WERI-Rb-1 (cell line): Measurements from ENCODE around the gene NHSL1.

ENCODE experiments used
- DNase-seq: peaks from one replicate; pipeline ENCODE4 v3.0.0-alpha.2; 2020
- H3K27ac ChIP-seq: fragments of 250-450 bp; sonication (Bioruptor Pico); 2 replicates; pipeline ENCODE4 v1.5.1; 2020; ENCODE audit warnings: mild to moderate bottlenecking, moderate library complexity
- H3K27me3 ChIP-seq: fragments of 250-450 bp; sonication (Bioruptor Pico); 2 replicates; pipeline ENCODE4 v1.5.1; 2021; ENCODE audit warnings: mild to moderate bottlenecking, low read depth, moderate library complexity; ENCODE audit not compliant: insufficient read depth, severe bottlenecking
- H3K36me3 ChIP-seq: fragments of 250-450 bp; sonication (Bioruptor Pico); 2 replicates; pipeline ENCODE4 v1.5.1; 2020; ENCODE audit warnings: mild to moderate bottlenecking, moderate library complexity
- H3K4me3 ChIP-seq: 2 replicates; pipeline ENCODE4 v1.5.1; 2011; ENCODE audit warnings: low read depth, mild to moderate bottlenecking, control low read depth, low read length
- H3K9me3 ChIP-seq: fragments of 250-450 bp; sonication (Bioruptor Pico); 2 replicates; pipeline ENCODE4 v1.5.1; 2021; ENCODE audit warnings: mild to moderate bottlenecking, moderate library complexity; ENCODE audit not compliant: severe bottlenecking
- TF ChIP-seq, protein P1 (sequence below): IDR thresholded peaks from 2 replicates; pipeline ENCODE4 v1.5.1; 2011; ENCODE audit warnings: low read depth, mild to moderate bottlenecking, control low read depth, inconsistent platforms, low read length

Gene NHSL1, protein sequence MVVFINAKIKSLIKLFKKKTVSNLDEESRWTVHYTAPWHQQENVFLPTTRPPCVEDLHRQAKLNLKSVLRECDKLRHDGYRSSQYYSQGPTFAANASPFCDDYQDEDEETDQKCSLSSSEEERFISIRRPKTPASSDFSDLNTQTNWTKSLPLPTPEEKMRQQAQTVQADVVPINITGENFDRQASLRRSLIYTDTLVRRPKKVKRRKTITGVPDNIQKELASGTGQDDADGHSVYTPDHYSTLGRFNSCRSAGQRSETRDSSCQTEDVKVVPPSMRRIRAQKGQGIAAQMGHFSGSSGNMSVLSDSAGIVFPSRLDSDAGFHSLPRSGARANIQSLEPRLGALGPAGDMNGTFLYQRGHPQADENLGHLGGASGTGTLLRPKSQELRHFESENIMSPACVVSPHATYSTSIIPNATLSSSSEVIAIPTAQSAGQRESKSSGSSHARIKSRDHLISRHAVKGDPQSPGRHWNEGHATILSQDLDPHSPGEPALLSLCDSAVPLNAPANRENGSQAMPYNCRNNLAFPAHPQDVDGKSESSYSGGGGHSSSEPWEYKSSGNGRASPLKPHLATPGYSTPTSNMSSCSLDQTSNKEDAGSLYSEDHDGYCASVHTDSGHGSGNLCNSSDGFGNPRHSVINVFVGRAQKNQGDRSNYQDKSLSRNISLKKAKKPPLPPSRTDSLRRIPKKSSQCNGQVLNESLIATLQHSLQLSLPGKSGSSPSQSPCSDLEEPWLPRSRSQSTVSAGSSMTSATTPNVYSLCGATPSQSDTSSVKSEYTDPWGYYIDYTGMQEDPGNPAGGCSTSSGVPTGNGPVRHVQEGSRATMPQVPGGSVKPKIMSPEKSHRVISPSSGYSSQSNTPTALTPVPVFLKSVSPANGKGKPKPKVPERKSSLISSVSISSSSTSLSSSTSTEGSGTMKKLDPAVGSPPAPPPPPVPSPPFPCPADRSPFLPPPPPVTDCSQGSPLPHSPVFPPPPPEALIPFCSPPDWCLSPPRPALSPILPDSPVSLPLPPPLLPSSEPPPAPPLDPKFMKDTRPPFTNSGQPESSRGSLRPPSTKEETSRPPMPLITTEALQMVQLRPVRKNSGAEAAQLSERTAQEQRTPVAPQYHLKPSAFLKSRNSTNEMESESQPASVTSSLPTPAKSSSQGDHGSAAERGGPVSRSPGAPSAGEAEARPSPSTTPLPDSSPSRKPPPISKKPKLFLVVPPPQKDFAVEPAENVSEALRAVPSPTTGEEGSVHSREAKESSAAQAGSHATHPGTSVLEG (N-terminal part only)

DNA sequence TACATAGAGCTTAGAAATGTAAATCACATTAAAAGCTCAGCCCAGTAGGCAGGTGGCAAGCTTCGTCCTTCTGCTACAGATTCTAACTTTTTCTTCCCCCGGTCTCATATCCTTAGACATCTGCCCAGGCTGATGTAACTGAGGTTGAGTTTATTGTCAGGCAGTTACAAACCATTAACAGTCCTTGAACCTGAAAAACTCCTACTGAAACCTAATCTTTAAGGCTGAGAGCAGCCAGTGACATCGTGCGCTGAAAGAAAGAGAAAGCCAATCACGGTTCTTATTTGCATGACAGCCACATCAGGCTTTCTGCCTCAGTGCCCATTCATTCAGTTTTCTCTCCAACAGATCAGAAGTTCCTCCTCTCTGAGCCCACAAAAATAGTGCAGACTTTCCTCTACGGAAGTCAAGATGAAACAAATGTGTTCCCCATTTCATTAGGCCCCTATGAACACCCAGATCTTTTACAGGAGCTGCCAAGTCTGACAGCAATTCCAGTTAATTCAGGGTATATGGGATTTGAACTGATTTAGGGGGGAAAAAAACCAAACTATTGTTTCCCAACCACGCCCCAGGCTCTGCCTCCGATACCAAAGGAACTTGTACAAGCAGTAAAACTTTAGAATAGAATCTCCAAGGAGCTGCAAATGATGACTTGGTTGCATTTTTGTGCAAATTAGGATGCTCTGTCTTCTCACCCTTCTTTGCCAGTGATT is at the start of gene NHSL1:
Gene NHSL1, minus strand, starts transcription at position 192 of the 716 bp plus-strand sequence. CDS start 204 bp downstream, outside the sequence.
- peak; percentile 69 for DNase-seq
- TF ChIP-seq, protein P1, sequence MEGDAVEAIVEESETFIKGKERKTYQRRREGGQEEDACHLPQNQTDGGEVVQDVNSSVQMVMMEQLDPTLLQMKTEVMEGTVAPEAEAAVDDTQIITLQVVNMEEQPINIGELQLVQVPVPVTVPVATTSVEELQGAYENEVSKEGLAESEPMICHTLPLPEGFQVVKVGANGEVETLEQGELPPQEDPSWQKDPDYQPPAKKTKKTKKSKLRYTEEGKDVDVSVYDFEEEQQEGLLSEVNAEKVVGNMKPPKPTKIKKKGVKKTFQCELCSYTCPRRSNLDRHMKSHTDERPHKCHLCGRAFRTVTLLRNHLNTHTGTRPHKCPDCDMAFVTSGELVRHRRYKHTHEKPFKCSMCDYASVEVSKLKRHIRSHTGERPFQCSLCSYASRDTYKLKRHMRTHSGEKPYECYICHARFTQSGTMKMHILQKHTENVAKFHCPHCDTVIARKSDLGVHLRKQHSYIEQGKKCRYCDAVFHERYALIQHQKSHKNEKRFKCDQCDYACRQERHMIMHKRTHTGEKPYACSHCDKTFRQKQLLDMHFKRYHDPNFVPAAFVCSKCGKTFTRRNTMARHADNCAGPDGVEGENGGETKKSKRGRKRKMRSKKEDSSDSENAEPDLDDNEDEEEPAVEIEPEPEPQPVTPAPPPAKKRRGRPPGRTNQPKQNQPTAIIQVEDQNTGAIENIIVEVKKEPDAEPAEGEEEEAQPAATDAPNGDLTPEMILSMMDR = no peak
- Histone ChIP-seq H3K27me3 (no peaks in the 10 kb centered on the region), H3K4me3 (peak within 1 kb of the TSS; percentile 85), H3K36me3 (peaks cover 16% of the 10 kb centered on the region), H3K9me3 (no peaks in the 10 kb centered on the region), H3K27ac (peak within 1 kb of the TSS; percentile 92)

DNA sequence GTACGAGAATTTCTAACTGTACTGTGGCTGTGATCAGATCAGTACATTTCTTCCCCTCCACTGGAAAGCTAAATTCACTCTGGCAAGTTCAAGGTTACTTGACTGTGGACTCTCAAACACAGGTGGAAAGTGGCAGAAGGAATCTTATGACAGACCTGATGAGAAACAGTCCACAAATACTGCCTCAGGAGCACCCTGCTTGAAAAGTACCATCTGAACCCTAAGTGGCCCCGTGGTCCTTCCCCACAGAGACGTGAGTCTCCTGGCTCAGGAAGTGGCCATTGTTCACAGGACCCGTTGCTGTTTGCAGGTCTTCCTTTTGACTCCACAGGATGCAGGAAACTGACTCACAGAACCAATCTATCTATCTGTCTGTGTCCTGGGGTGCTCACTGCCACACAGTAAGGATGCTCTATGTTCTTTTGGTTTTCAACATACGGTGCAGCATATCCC is 47.5 kb upstream of the NHSL1 start:
- DNase-seq = no peak
- H3K27me3 ChIP-seq = no peaks in the 10 kb centered on the region
- TF ChIP-seq, protein P1 = no peak
- no peak overlapping the region for H3K4me3 ChIP-seq
- no peaks in the 10 kb centered on the region for H3K36me3 ChIP-seq
- H3K27ac ChIP-seq = no peak overlapping the region
- no peaks in the 10 kb centered on the region for H3K9me3 ChIP-seq

DNA sequence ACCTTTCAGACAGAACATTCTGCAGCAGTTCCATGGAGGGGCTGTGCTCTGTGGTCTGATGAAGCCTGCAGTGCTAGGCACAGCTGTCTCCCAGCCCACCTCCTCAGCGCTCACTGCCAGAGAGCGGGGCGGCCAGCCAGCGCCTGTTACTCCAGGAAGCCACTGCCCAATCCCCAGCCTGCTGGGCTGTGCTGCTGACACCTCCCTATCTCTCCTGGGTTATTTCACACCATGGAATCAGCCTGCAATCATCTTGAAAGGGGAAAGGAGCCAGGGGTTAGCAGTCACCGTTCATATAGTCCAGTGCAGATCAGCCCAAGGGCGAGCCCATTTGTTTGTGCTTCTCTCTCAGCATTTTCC is 46.3 kb upstream of the NHSL1 start:
- H3K9me3 ChIP-seq = no peaks in the 10 kb centered on the region
- H3K27me3 ChIP-seq = no peaks in the 10 kb centered on the region
- H3K36me3 ChIP-seq = no peaks in the 10 kb centered on the region
- no peak overlapping the region for H3K27ac ChIP-seq
- no peak overlapping the region for H3K4me3 ChIP-seq
- TF ChIP-seq, protein P1 = no peak
- DNase-seq = no peak

DNA sequence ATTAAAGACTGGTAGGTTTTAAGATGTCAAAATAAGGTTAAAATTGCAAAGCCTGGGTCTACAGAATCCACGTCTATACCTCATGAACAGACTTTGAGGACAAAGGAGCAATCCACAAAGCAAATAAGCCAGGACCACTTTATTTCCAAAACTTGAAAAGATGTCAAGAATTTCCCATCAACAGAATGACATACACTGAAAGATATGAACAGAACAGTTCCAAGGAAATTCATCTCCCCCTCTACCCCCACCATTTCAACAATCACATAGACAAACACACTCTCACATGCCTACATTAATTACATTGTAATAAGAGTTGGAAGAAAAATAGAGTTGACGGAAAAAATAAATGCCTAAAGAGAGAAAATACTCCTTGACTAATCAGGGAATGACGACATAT is 45.2 kb upstream of the NHSL1 start:
- no peak for DNase-seq
- H3K4me3 ChIP-seq = no peak overlapping the region
- no peaks in the 10 kb centered on the region for H3K9me3 ChIP-seq
- TF ChIP-seq, protein P1 = no peak
- no peak overlapping the region for H3K27ac ChIP-seq
- no peaks in the 10 kb centered on the region for H3K27me3 ChIP-seq
- no peaks in the 10 kb centered on the region for H3K36me3 ChIP-seq

DNA sequence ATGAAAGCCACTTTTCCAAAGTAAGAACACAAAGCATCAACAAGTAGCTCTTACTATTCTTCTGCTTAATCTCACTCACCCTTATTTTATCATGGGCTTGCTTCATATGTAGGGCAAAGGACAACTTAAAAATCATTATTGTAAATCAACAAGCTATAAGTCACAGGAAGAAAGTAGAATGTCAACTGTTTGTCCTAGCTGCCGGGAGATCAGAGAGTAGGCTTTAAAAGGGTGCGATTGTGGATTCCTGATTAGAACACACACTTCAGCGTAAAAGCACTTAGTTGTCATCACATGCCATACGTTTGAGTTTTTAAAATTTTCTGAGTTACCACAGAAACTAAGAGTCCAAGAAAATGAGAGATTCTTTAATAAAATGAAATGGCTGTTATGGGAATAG is 44.4 kb upstream of the NHSL1 start:
- H3K27ac ChIP-seq = no peak overlapping the region
- H3K9me3 ChIP-seq = no peaks in the 10 kb centered on the region
- DNase-seq = no peak
- no peaks in the 10 kb centered on the region for H3K27me3 ChIP-seq
- H3K4me3 ChIP-seq = no peak overlapping the region
- H3K36me3 ChIP-seq = no peaks in the 10 kb centered on the region
- TF ChIP-seq, protein P1 = no peak
